Trophoblast cell (in vitro differentiated cells and primary cell): Measurements from ENCODE around the gene TEX38.
A peak's percentile ranks its signal among the peaks of the same experiment; 100 is the strongest.

Source experiments
- DNase-seq, 2 donors: peaks; one replicate each; pipeline ENCODE4 v3.0.0-alpha.2; 2016
- H2AFZ ChIP-seq: 2 replicates; pipeline ENCODE4 v1.6.1; 2013; ENCODE audit warnings: low read length, moderate library complexity, mild to moderate bottlenecking; ENCODE audit not compliant: insufficient read depth, poor library complexity
- H2AK5ac ChIP-seq: 2 replicates; pipeline ENCODE4 v1.6.1; 2013; ENCODE audit warnings: mild to moderate bottlenecking, low read length
- H2BK120ac ChIP-seq: 2 replicates; pipeline ENCODE4 v1.6.1; 2013; ENCODE audit warnings: low read length, mild to moderate bottlenecking, moderate library complexity; ENCODE audit not compliant: insufficient read depth, poor library complexity
- H2BK12ac ChIP-seq: 2 replicates; pipeline ENCODE4 v1.6.1; 2013; ENCODE audit warnings: mild to moderate bottlenecking, low read length, moderate library complexity
- H2BK5ac ChIP-seq: 2 replicates; pipeline ENCODE4 v1.6.1; 2013; ENCODE audit warnings: low read length, low read depth, moderate library complexity, mild to moderate bottlenecking; ENCODE audit not compliant: poor library complexity
- H3K14ac ChIP-seq: 2 replicates; pipeline ENCODE4 v1.6.1; 2013; ENCODE audit warnings: mild to moderate bottlenecking, low read length
- H3K18ac ChIP-seq: 2 replicates; pipeline ENCODE4 v1.6.1; 2013; ENCODE audit warnings: mild to moderate bottlenecking, low read length
- H3K23ac ChIP-seq: 2 replicates; pipeline ENCODE4 v1.6.1; 2013; ENCODE audit warnings: low read length
- H3K27ac ChIP-seq: 2 replicates; pipeline ENCODE4 v1.5.1; 2013; ENCODE audit warnings: low read depth, mild to moderate bottlenecking, inconsistent platforms, low read length, moderate library complexity
- H3K27me3 ChIP-seq: 2 replicates; pipeline ENCODE4 v1.6.1; 2013; ENCODE audit warnings: inconsistent platforms, mild to moderate bottlenecking, low read length, moderate library complexity; ENCODE audit not compliant: insufficient read depth
- H3K36me3 ChIP-seq, 2 experiments: 1 replicate in 1 of 2; 2 replicates in 1 of 2; pipeline ENCODE4 v1.6.1; 2013; ENCODE audit warnings: low read length in 2 of 2, mild to moderate bottlenecking in 2 of 2, moderate library complexity in 1 of 2; ENCODE audit not compliant: insufficient read depth in 2 of 2, control insufficient read depth in 1 of 2
- H3K4ac ChIP-seq: 2 replicates; pipeline ENCODE4 v1.6.1; 2013; ENCODE audit warnings: low read depth, mild to moderate bottlenecking, low read length, moderate library complexity
- H3K4me1 ChIP-seq, 2 experiments: 1 replicate in 1 of 2; 2 replicates in 1 of 2; pipeline ENCODE4 v1.6.1; 2013; ENCODE audit warnings: low read length in 2 of 2, mild to moderate bottlenecking in 2 of 2, moderate library complexity in 1 of 2; ENCODE audit not compliant: insufficient read depth in 2 of 2, control insufficient read depth in 1 of 2
- H3K4me2 ChIP-seq: 2 replicates; pipeline ENCODE4 v1.6.1; 2013; ENCODE audit warnings: inconsistent platforms, mild to moderate bottlenecking, low read length, moderate library complexity
- H3K4me3 ChIP-seq: 2 replicates; pipeline ENCODE4 v1.5.1; 2013; ENCODE audit warnings: mild to moderate bottlenecking, low read depth, low read length, inconsistent platforms
- H3K79me1 ChIP-seq: one replicate; pipeline ENCODE4 v1.6.1; 2013; ENCODE audit warnings: low read length
- H3K79me2 ChIP-seq: 2 replicates; pipeline ENCODE4 v1.6.1; 2013; ENCODE audit warnings: low read length, mild to moderate bottlenecking; ENCODE audit not compliant: control insufficient read depth, insufficient read depth, poor library complexity
- H3K9ac ChIP-seq: 2 replicates; pipeline ENCODE4 v1.6.1; 2013; ENCODE audit warnings: mild to moderate bottlenecking, low read length
- H3K9me3 ChIP-seq: 2 replicates; pipeline ENCODE4 v1.6.1; 2013; ENCODE audit warnings: low read depth, mild to moderate bottlenecking, control low read depth, inconsistent platforms, low read length; ENCODE audit not compliant: insufficient read depth
- H4K12ac ChIP-seq: 2 replicates; pipeline ENCODE4 v1.6.1; 2013; ENCODE audit warnings: low read depth, mild to moderate bottlenecking, low read length, moderate library complexity
- H4K8ac ChIP-seq: 2 replicates; pipeline ENCODE4 v1.6.1; 2013; ENCODE audit warnings: low read depth, mild to moderate bottlenecking, low read length, moderate library complexity
- H4K91ac ChIP-seq: one replicate; pipeline ENCODE4 v1.6.1; 2013; ENCODE audit warnings: low read depth, mild to moderate bottlenecking, low read length, moderate library complexity
- WGBS: extraction: QIAGEN DNeasy Blood & Tissue Kit; methylation state at CpG from one replicate; pipeline ENCODE4 v1.1.7; 2013; ENCODE audit warnings: missing lambda C conversion rate; ENCODE audit not compliant: insufficient read length, insufficient coverage; ENCODE audit errors: extremely low coverage; 5-methylcytosine and 5-hydroxymethylcytosine counted together

TEX38 gene

GRCh38 chr1:46705408-46705807 is 33.8 kb downstream of the TEX38 start:
- H3K36me3 ChIP-seq: peaks cover 10 to 28% of the 10 kb centered on the region in 2 experiments
- H3K9me3 ChIP-seq: no peaks in the 10 kb centered on the region
- H2BK12ac ChIP-seq: no peak overlapping the region
- H3K79me2 ChIP-seq: no peaks in the 10 kb centered on the region
- no peak overlapping the region for H4K91ac ChIP-seq
- H2BK120ac ChIP-seq: no peak overlapping the region
- H3K4me1 ChIP-seq: no peaks in the 10 kb centered on the region
- H3K27ac ChIP-seq: no peak overlapping the region
- H3K18ac ChIP-seq: no peak overlapping the region
- WGBS: no CpG with 5 or more reads among the region's 9 CpGs
- no peak overlapping the region for H4K8ac ChIP-seq
- H3K23ac ChIP-seq: no peak overlapping the region
- no peak overlapping the region for H3K4me2 ChIP-seq
- H2AFZ ChIP-seq: no peak overlapping the region
- no peaks in the 10 kb centered on the region for H3K79me1 ChIP-seq
- no peak overlapping the region for H2AK5ac ChIP-seq
- H3K14ac ChIP-seq: no peak overlapping the region
- H3K4ac ChIP-seq: no peak overlapping the region
- H3K4me3 ChIP-seq: no peak overlapping the region
- H3K9ac ChIP-seq: no peak overlapping the region
- no peaks in the 10 kb centered on the region for H3K27me3 ChIP-seq
- no peak overlapping the region for H4K12ac ChIP-seq
- H2BK5ac ChIP-seq: no peak overlapping the region
- DNase-seq: no peak

GRCh38 chr1:46708121-46708520 is 36.5 kb downstream of the TEX38 start:
- no peak overlapping the region for H4K8ac ChIP-seq
- H3K79me1 ChIP-seq: no peaks in the 10 kb centered on the region
- H3K14ac ChIP-seq: no peak overlapping the region
- no peak overlapping the region for H2AK5ac ChIP-seq
- H3K18ac ChIP-seq: no peak overlapping the region
- no peak overlapping the region for H3K9ac ChIP-seq
- no peak overlapping the region for H4K91ac ChIP-seq
- H2BK12ac ChIP-seq: no peak overlapping the region
- no peaks in the 10 kb centered on the region for H3K27me3 ChIP-seq
- H3K23ac ChIP-seq: no peak overlapping the region
- H2BK5ac ChIP-seq: no peak overlapping the region
- H2BK120ac ChIP-seq: no peak overlapping the region
- no peaks in the 10 kb centered on the region for H3K79me2 ChIP-seq
- no peak overlapping the region for H3K4me2 ChIP-seq
- WGBS: no CpG with 5 or more reads among the region's 1 CpG
- H3K27ac ChIP-seq: no peak overlapping the region
- no peak overlapping the region for H3K4ac ChIP-seq
- H3K4me3 ChIP-seq: no peak overlapping the region
- DNase-seq: no peak
- no peak overlapping the region for H4K12ac ChIP-seq
- H3K36me3 ChIP-seq: peaks cover 12 to 28% of the 10 kb centered on the region in 2 experiments
- no peaks in the 10 kb centered on the region for H3K9me3 ChIP-seq
- H2AFZ ChIP-seq: no peak overlapping the region
- no peaks in the 10 kb centered on the region for H3K4me1 ChIP-seq

- Histone ChIP-seq H2AFZ (no peak overlapping the region), H3K79me2 (peaks cover 10% of the 10 kb centered on the region), H3K14ac (no peak overlapping the region), H3K36me3 (peaks cover 12 to 17% of the 10 kb centered on the region in 2 experiments), H3K4me3 (no peak overlapping the region), H3K18ac (no peak overlapping the region), H4K91ac (no peak overlapping the region), H4K8ac (no peak overlapping the region), H3K9me3 (no peaks in the 10 kb centered on the region), H2AK5ac (no peak overlapping the region), H4K12ac (no peak overlapping the region), H3K9ac (no peak overlapping the region), H2BK5ac (no peak overlapping the region), H3K27ac (no peak overlapping the region), H3K23ac (no peak overlapping the region), H3K79me1 (peaks cover 5% of the 10 kb centered on the region), H3K4ac (no peak overlapping the region), H3K27me3 (no peaks in the 10 kb centered on the region), H3K4me1 (peaks cover 5 to 9% of the 10 kb centered on the region in 2 experiments), H3K4me2 (no peak overlapping the region), H2BK12ac (no peak overlapping the region), H2BK120ac (no peak overlapping the region)
- DNase-seq: peak in 1 of 2 donors; percentile 77
- WGBS: no CpG with 5 or more reads among the region's 3 CpGs
Measured at GRCh38 chr1:46714976-46715375, 43.3 kb downstream of the TEX38 start.

GRCh38 chr1:46717654-46718053 is 46.0 kb downstream of the TEX38 start:
- no peak overlapping the region for H2AFZ ChIP-seq
- H3K4me1 ChIP-seq: peaks cover 5 to 9% of the 10 kb centered on the region in 2 experiments
- no CpG with 5 or more reads among the region's 9 CpGs for WGBS
- H4K8ac ChIP-seq: no peak overlapping the region
- H3K4ac ChIP-seq: peak overlapping the region; percentile 29
- DNase-seq: peak in 1 of 2 donors; percentile 17
- peak overlapping the region; percentile 94 for H3K4me2 ChIP-seq
- H4K12ac ChIP-seq: no peak overlapping the region
- H3K9ac ChIP-seq: no peak overlapping the region
- H3K23ac ChIP-seq: no peak overlapping the region
- no peak overlapping the region for H2BK12ac ChIP-seq
- no peaks in the 10 kb centered on the region for H3K27me3 ChIP-seq
- H4K91ac ChIP-seq: no peak overlapping the region
- H3K27ac ChIP-seq: no peak overlapping the region
- H2BK120ac ChIP-seq: no peak overlapping the region
- no peaks in the 10 kb centered on the region for H3K9me3 ChIP-seq
- no peak overlapping the region for H3K18ac ChIP-seq
- H2BK5ac ChIP-seq: no peak overlapping the region
- no peak overlapping the region for H3K14ac ChIP-seq
- H3K79me2 ChIP-seq: peaks cover 10% of the 10 kb centered on the region
- peaks cover 5% of the 10 kb centered on the region for H3K79me1 ChIP-seq
- H2AK5ac ChIP-seq: no peak overlapping the region
- H3K36me3 ChIP-seq: peaks cover 8 to 15% of the 10 kb centered on the region in 2 experiments
- no peak overlapping the region for H3K4me3 ChIP-seq
